Measurements from ENCODE around the gene PCDHB1.

DNA sequence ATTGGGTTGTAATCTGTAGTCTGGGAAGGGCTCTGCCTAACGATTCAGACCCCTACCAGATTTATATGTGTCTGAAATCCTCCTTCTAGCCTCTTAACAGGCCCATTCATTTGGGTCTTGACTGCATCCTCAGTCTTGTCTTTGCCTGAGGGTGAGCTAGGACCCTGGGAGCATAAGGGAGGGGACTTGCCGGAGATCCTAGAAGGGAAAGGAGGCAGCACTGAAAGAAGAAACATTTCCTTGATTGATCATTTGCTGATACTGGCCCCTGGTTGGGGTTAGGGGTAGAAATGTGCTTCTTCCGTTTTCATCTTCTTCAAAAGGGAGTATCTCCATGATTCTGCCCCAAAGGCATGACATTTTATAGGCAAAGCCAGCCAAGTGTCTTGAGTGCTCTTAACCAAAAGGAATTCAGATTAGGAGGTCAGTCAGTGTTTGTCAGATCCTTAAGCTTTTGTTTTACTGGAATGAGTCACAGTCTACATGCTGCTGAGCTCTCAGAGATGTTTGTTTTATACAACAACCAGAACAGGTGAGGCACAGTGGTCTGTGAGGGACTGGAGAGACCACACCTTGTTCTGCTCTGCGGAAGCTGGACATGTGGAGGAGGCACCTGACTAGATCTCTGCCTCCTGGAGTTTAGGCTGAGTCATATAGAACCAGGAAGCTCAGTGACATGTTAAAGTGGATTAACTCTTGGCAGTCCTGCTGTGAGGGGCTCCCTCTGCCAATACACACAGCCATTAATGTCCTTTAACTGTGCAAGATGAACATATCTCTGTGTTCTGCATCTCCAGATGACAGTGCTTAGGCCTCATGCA is 47.2 kb upstream of the PCDHB1 start:
- no peak for TF ChIP-seq POLR2A (IDR thresholded peaks at IDR 0.05; ENCODE audit: low read length)
- TF ChIP-seq GATA1 (IDR thresholded peaks at IDR 0.05; ENCODE audit: low read depth, low read length) = no peak
